Adrenal gland (tissue), 12 donors: Measurements from ENCODE around the gene MIEF1. TPM values are rescaled to one million over a fixed set of nuclear protein-coding genes. Genes with fewer than 3 reads are reported as not detected.
A peak's percentile ranks its signal among the peaks of the same experiment; 100 is the strongest.

Experiments
- DNase-seq, 7 donors: peaks; one replicate each; pipeline ENCODE4 v3.0.0-alpha.2; 2019 to 2020
- H3K27ac ChIP-seq, 5 donors: fragments of 200-600 bp; sonication (generic) in 4 of 5; 1 replicate in 3 of 5; 2 replicates in 2 of 5; pipeline versions ENCODE4 v1.5.1 to v1.8.0; 2016 to 2020; ENCODE audit warnings: mild to moderate bottlenecking in 1 of 5
- H3K27me3 ChIP-seq: fragments of 200-600 bp; 2 replicates; pipeline ENCODE4 v1.8.0; 2021
- H3K36me3 ChIP-seq, 2 donors: fragments of 200-600 bp; replicated peaks in 1 of 2; 1 replicate in 1 of 2; 2 replicates in 1 of 2; pipeline versions ENCODE4 v1.5.1 to v1.8.0; 2018 to 2022
- H3K4me1 ChIP-seq, 2 donors: fragments of 200-600 bp; replicated peaks in 1 of 2; 1 replicate in 1 of 2; 2 replicates in 1 of 2; pipeline versions ENCODE4 v1.5.1 to v1.8.0; 2018 to 2021
- H3K4me3 ChIP-seq, 4 donors: fragments of 200-600 bp; sonication (generic) in 3 of 4; one replicate each; pipeline ENCODE4 v1.5.1; 2016 to 2018
- H3K9me3 ChIP-seq, 3 donors: fragments of 200-600 bp; sonication (generic) in 1 of 3; replicated peaks in 1 of 3; 1 replicate in 2 of 3; 2 replicates in 1 of 3; pipeline versions ENCODE4 v1.5.1 to v1.8.0; 2016 to 2021
- POLR2A ChIP-seq, 2 donors: fragments of 450-650 bp; IDR thresholded peaks; one replicate each; pipeline ENCODE4 v1.6.1; 2017; ENCODE audit warnings: antibody characterized with exemption in 2 of 2, mild to moderate bottlenecking in 2 of 2, moderate library complexity in 1 of 2
- WGBS, 4 donors: extraction: QIAGEN DNeasy Blood & Tissue Kit in 2 of 4; methylation state at CpG; one replicate each; pipeline versions ENCODE4 v1.1.5 to v1.1.7; 2013 to 2017; 5-methylcytosine and 5-hydroxymethylcytosine counted together
- intact Hi-C, 2 donors: fragments of 100-400 bp; cut with DNase I; formaldehyde crosslinking; loops; one replicate each; pipeline versions ENCODE4 v1.14.1 to v1.15.0; 2022 to 2023
- polyA plus RNA-seq, 3 donors: library from polyadenylated mRNA; stranded (reverse); fragments of 200-250 nt in 2 of 3; fragments of 350-450 nt in 1 of 3; fragmentation: Illumina TruSeq in 1 of 3; extraction: RNeasy Lipid Tissue Mini Kit (QIAGEN cat#74804) in 1 of 3; gene quantifications; one replicate each; pipeline ENCODE4 v1.2.3, GENCODE V29; 2013 to 2014
- total RNA-seq, 9 donors: library from RNA; depleted of rRNA in 4 of 9; stranded (reverse); fragments of >200 nt in 4 of 9; fragments of 120-200 nt in 1 of 9; fragmentation: NEBNext Ultra II Directional in 1 of 9; extraction: Animal tissue kit (Norgen Biotek cat#: 25700) in 1 of 9; gene quantifications; one replicate each; pipeline versions ENCODE4 v1.1.0 to v1.2.4, GENCODE V29; 2013 to 2023
- TF ChIP-seq, protein P1 (sequence below), 6 experiments: fragments of 450-650 bp in 4 of 6; fragments of 200-600 bp in 2 of 6; sonication (generic) in 1 of 6; IDR thresholded peaks; 1 replicate in 5 of 6; 2 replicates in 1 of 6; pipeline versions ENCODE4 v1.5.1 to v1.8.0; 2016 to 2021; ENCODE audit warnings: antibody characterized with exemption in 6 of 6, mild to moderate bottlenecking in 2 of 6, moderate library complexity in 1 of 6
- donor health status: healthy with polysubstance abuse.
- donor health status: Bipolar disorder and iron deficiency.
- donor health status: DM: yes; HTN: yes; CAD: no.
- donor health status: DM: no; HTN: no; CAD: no.
- donor health status: DM: no; HTN: no; CAD: no.
- donor health status: DM: yes; HTN: yes; CAD: no.

The MIEF1 gene
- total and polyA plus RNA-seq, 12 donors, result 5.1 to 44.2 (median 26.7) TPM

DNA sequence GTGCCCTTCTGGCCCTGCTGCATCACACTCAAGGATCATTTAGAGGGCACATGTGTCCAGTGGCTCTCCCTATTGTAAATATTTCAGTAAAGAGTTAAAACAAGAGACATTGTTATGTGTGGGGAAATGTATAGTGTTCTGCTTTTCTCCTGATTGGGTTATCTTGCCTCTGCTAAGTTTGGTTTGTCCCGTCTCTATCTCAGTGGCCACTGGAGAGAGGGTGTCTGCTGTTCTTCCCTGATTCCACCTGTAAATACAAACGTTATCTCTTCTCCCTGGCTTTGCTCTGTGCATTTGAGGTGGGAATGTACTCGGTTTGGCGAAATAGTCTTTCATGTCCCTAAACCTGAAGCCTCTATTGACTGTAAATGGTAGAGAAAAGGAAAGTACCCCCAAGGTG is 6.3 kb downstream of the MIEF1 start:
- intact Hi-C loops, result no loop called here

DNA sequence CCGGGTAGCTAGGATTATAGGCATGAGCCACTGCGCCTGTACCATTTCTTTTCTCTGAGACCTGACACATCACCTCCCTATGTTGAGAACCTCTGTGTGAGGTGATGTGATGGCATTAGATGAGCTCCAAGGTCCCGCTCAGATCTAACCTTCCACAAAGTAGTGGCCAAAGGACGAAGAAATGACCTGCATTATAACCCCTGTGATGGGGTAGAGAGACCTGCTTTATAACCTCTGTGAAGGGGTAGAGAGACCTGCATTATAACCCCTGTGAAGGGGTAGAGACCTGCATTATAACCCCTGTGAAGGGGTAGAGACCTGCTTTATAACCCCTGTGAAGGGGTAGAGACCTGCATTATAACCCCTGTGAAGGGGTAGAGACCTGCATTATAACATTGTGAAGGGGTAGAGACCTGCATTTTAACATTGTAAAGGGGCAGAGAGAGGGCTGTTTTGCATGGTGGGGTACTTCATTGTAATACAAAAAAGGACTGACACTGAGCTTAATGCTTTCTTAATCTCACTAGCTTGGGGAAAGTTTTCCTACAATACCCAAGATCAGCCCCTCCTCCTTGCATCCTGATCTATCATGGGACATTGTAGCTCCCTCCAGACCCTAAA is 8.5 kb downstream of the MIEF1 start:
- no peak for DNase-seq
- H3K4me3 ChIP-seq, result no peak overlapping the region
- no peak overlapping the region for H3K27ac ChIP-seq
- WGBS, 4 donors, result 87 to 95% (median 87%) methylated on average over 4 of the region's 4 CpGs
- TF ChIP-seq, protein P1, sequence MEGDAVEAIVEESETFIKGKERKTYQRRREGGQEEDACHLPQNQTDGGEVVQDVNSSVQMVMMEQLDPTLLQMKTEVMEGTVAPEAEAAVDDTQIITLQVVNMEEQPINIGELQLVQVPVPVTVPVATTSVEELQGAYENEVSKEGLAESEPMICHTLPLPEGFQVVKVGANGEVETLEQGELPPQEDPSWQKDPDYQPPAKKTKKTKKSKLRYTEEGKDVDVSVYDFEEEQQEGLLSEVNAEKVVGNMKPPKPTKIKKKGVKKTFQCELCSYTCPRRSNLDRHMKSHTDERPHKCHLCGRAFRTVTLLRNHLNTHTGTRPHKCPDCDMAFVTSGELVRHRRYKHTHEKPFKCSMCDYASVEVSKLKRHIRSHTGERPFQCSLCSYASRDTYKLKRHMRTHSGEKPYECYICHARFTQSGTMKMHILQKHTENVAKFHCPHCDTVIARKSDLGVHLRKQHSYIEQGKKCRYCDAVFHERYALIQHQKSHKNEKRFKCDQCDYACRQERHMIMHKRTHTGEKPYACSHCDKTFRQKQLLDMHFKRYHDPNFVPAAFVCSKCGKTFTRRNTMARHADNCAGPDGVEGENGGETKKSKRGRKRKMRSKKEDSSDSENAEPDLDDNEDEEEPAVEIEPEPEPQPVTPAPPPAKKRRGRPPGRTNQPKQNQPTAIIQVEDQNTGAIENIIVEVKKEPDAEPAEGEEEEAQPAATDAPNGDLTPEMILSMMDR (IDR thresholded peaks at IDR 0.05), result no peak
- TF ChIP-seq POLR2A (IDR thresholded peaks at IDR 0.05), result no peak
- no peaks in the 10 kb centered on the region for H3K4me1 ChIP-seq
- peaks cover 0 to 93% of the 10 kb centered on the region in 2 donors for H3K36me3 ChIP-seq
- intact Hi-C loops, result loop anchor here in 1 of 2 donors (10.0 kb wide), 1 partner anchor 166 kb away; the partner anchor contains the start of gene SYNGR1
- H3K9me3 ChIP-seq, result no peaks in the 10 kb centered on the region
- H3K27me3 ChIP-seq, result no peaks in the 10 kb centered on the region

More for the DNA sequence above, 6.3 kb downstream of the MIEF1 start:
- Histone ChIP-seq H3K9me3 (no peaks in the 10 kb centered on the region), H3K36me3 (peaks cover 0 to 89% of the 10 kb centered on the region in 2 donors), H3K4me3 (no peak overlapping the region), H3K27me3 (no peaks in the 10 kb centered on the region), H3K4me1 (peaks cover 5 to 6% of the 10 kb centered on the region in 2 donors), H3K27ac (no peak overlapping the region)
- TF ChIP-seq, protein P1 (IDR thresholded peaks at IDR 0.05), result no peak
- no peak for DNase-seq
- 70 to 83% (median 72%) methylated on average over 4 of the region's 4 CpGs for WGBS, 4 donors

GRCh38 chr22:39511226-39511625 is 9.1 kb downstream of the MIEF1 start:
- H3K27ac ChIP-seq, result no peak overlapping the region
- H3K4me1 ChIP-seq, result no peaks in the 10 kb centered on the region
- peak in 1 of 7 donors; percentile 10 for DNase-seq
- 93 to 95% (median 94%) methylated on average over 13 of the region's 13 CpGs for WGBS, 4 donors
- no peak overlapping the region for H3K4me3 ChIP-seq
- no peak for TF ChIP-seq POLR2A (IDR thresholded peaks at IDR 0.05)
- TF ChIP-seq, protein P1 (IDR thresholded peaks at IDR 0.05), result no peak
- H3K9me3 ChIP-seq, result no peaks in the 10 kb centered on the region
- peaks cover 0 to 87% of the 10 kb centered on the region in 2 donors for H3K36me3 ChIP-seq
- H3K27me3 ChIP-seq, result no peaks in the 10 kb centered on the region
- intact Hi-C loops, result loop anchor here in 1 of 2 donors (10.0 kb wide), 1 partner anchor 166 kb away; the partner anchor contains the start of gene SYNGR1

DNA sequence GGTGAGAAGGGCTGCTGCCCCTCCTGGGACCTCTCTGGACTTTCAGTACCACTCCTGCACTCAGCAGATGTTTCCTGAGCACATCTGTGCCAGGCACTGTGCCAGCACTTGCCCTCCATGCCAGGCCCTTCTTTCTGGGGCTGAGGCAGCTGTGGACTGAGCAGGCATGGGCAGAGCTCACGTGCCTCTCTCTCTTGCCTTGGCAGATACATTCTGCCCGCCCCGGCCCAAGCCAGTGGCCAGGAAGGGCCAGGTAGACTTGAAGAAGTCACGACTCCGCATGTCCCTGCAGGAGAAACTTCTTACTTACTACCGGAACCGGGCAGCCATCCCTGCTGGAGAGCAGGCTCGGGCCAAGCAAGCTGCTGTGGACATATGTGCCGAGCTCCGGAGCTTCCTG is 9.9 kb downstream of the MIEF1 start:
- no peak overlapping the region for H3K27ac ChIP-seq
- 85 to 92% (median 92%) methylated on average over 6 to 10 of the region's 10 CpGs; no CpG with 5 or more reads in 1 of the 4 donors for WGBS, 4 donors

More for the DNA sequence above, 9.9 kb downstream of the MIEF1 start:
- TF ChIP-seq POLR2A (IDR thresholded peaks at IDR 0.05), result no peak
- TF ChIP-seq, protein P1 (IDR thresholded peaks at IDR 0.05), result no peak
- intact Hi-C loops, result loop anchor here in 1 of 2 donors (10.0 kb wide), 1 partner anchor 167 kb away; the partner anchor contains the start of gene SYNGR1
- H3K36me3 ChIP-seq, result peaks cover 0 to 79% of the 10 kb centered on the region in 2 donors
- H3K4me1 ChIP-seq, result no peaks in the 10 kb centered on the region
- no peaks in the 10 kb centered on the region for H3K9me3 ChIP-seq
- no peaks in the 10 kb centered on the region for H3K27me3 ChIP-seq
- DNase-seq, result peak in 1 of 7 donors; percentile 14
- no peak overlapping the region for H3K4me3 ChIP-seq
